Measurements from ENCODE around the gene NEAT1.

Gene NEAT1

GRCh38 chr11:65390099-65390941 is 32.3 kb upstream of the NEAT1 start:
- no peaks in the 10 kb centered on the region for H3K27me3 ChIP-seq (ENCODE audit: control insufficient read depth in 1 of 2, insufficient read depth in 2 of 2, low read length in 2 of 2)
- no peaks in the 10 kb centered on the region for H3K9me3 ChIP-seq (ENCODE audit: control insufficient read depth in 1 of 2, low read length in 2 of 2)
- no peak overlapping the region for H3K4me3 ChIP-seq (ENCODE audit: low read depth in 1 of 2, low read length in 2 of 2)
- peaks cover 25 to 45% of the 10 kb centered on the region in 2 donors for H3K4me1 ChIP-seq (ENCODE audit: control insufficient read depth in 1 of 2, insufficient read depth in 2 of 2, low read length in 2 of 2)
- peak overlapping the region in 1 of 2 donors; percentile 21 for H3K9ac ChIP-seq (ENCODE audit: low read depth in 1 of 2, low read length in 2 of 2)
- H3K36me3 ChIP-seq (ENCODE audit: control insufficient read depth in 1 of 2, insufficient read depth in 2 of 2, low read length in 2 of 2): peaks cover 4 to 46% of the 10 kb centered on the region in 2 donors
- peak overlapping the region; percentile 25 for H3K27ac ChIP-seq (ENCODE audit: low read depth, low read length)

GRCh38 chr11:65390996-65391395 is 31.6 kb upstream of the NEAT1 start:
- H3K36me3 ChIP-seq (ENCODE audit: control insufficient read depth in 1 of 2, insufficient read depth in 2 of 2, low read length in 2 of 2): peaks cover 9 to 53% of the 10 kb centered on the region in 2 donors
- peak overlapping the region in 1 of 2 donors; percentile 21 for H3K9ac ChIP-seq (ENCODE audit: low read depth in 1 of 2, low read length in 2 of 2)
- no peaks in the 10 kb centered on the region for H3K27me3 ChIP-seq (ENCODE audit: control insufficient read depth in 1 of 2, insufficient read depth in 2 of 2, low read length in 2 of 2)
- H3K4me3 ChIP-seq (ENCODE audit: low read depth in 1 of 2, low read length in 2 of 2): peak overlapping the region in 1 of 2 donors; percentile 3
- H3K9me3 ChIP-seq (ENCODE audit: control insufficient read depth in 1 of 2, low read length in 2 of 2): no peaks in the 10 kb centered on the region
- peaks cover 23 to 43% of the 10 kb centered on the region in 2 donors for H3K4me1 ChIP-seq (ENCODE audit: control insufficient read depth in 1 of 2, insufficient read depth in 2 of 2, low read length in 2 of 2)
- H3K27ac ChIP-seq (ENCODE audit: low read depth, low read length): peak overlapping the region; percentile 25

- H3K36me3 ChIP-seq (ENCODE audit: control insufficient read depth in 1 of 2, insufficient read depth in 2 of 2, low read length in 2 of 2): peaks cover 13 to 65% of the 10 kb centered on the region in 2 donors
- H3K9ac ChIP-seq (ENCODE audit: low read depth in 1 of 2, low read length in 2 of 2): no peak overlapping the region
- no peak overlapping the region for H3K27ac ChIP-seq (ENCODE audit: low read depth, low read length)
- no peak overlapping the region for H3K4me3 ChIP-seq (ENCODE audit: low read depth in 1 of 2, low read length in 2 of 2)
- H3K27me3 ChIP-seq (ENCODE audit: control insufficient read depth in 1 of 2, insufficient read depth in 2 of 2, low read length in 2 of 2): no peaks in the 10 kb centered on the region
- H3K4me1 ChIP-seq (ENCODE audit: control insufficient read depth in 1 of 2, insufficient read depth in 2 of 2, low read length in 2 of 2): peaks cover 21 to 35% of the 10 kb centered on the region in 2 donors
- no peaks in the 10 kb centered on the region for H3K9me3 ChIP-seq (ENCODE audit: control insufficient read depth in 1 of 2, low read length in 2 of 2)
These were observed 30.3 kb upstream of the NEAT1 start for GRCh38 chr11:65392186-65392829.

- H3K27ac ChIP-seq (ENCODE audit: low read depth, low read length): no peak overlapping the region
These were observed 29.7 kb upstream of the NEAT1 start for GRCh38 chr11:65392899-65393298.

GRCh38 chr11:65393513-65394079 is 29.0 kb upstream of the NEAT1 start:
- H3K9ac ChIP-seq (ENCODE audit: low read depth in 1 of 2, low read length in 2 of 2): no peak overlapping the region

More at GRCh38 chr11:65392899-65393298, 29.7 kb upstream of the NEAT1 start:
- Histone ChIP-seq H3K27me3 (ENCODE audit: control insufficient read depth in 1 of 2, insufficient read depth in 2 of 2, low read length in 2 of 2) (no peaks in the 10 kb centered on the region), H3K9me3 (ENCODE audit: control insufficient read depth in 1 of 2, low read length in 2 of 2) (no peaks in the 10 kb centered on the region), H3K4me3 (ENCODE audit: low read depth in 1 of 2, low read length in 2 of 2) (no peak overlapping the region), H3K4me1 (ENCODE audit: control insufficient read depth in 1 of 2, insufficient read depth in 2 of 2, low read length in 2 of 2) (peaks cover 18 to 30% of the 10 kb centered on the region in 2 donors), H3K9ac (ENCODE audit: low read depth in 1 of 2, low read length in 2 of 2) (no peak overlapping the region), H3K36me3 (ENCODE audit: control insufficient read depth in 1 of 2, insufficient read depth in 2 of 2, low read length in 2 of 2) (peaks cover 15 to 69% of the 10 kb centered on the region in 2 donors)

GRCh38 chr11:65394125-65394536 is 28.5 kb upstream of the NEAT1 start:
- no peaks in the 10 kb centered on the region for H3K9me3 ChIP-seq (ENCODE audit: control insufficient read depth in 1 of 2, low read length in 2 of 2)
- peaks cover 15 to 76% of the 10 kb centered on the region in 2 donors for H3K36me3 ChIP-seq (ENCODE audit: control insufficient read depth in 1 of 2, insufficient read depth in 2 of 2, low read length in 2 of 2)
- H3K27ac ChIP-seq (ENCODE audit: low read depth, low read length): no peak overlapping the region
- no peaks in the 10 kb centered on the region for H3K27me3 ChIP-seq (ENCODE audit: control insufficient read depth in 1 of 2, insufficient read depth in 2 of 2, low read length in 2 of 2)
- H3K4me3 ChIP-seq (ENCODE audit: low read depth in 1 of 2, low read length in 2 of 2): no peak overlapping the region
- peaks cover 6 to 17% of the 10 kb centered on the region in 2 donors for H3K4me1 ChIP-seq (ENCODE audit: control insufficient read depth in 1 of 2, insufficient read depth in 2 of 2, low read length in 2 of 2)
- H3K9ac ChIP-seq (ENCODE audit: low read depth in 1 of 2, low read length in 2 of 2): no peak overlapping the region

More at GRCh38 chr11:65393513-65394079, 29.0 kb upstream of the NEAT1 start:
- Histone ChIP-seq H3K9me3 (ENCODE audit: control insufficient read depth in 1 of 2, low read length in 2 of 2) (no peaks in the 10 kb centered on the region), H3K36me3 (ENCODE audit: control insufficient read depth in 1 of 2, insufficient read depth in 2 of 2, low read length in 2 of 2) (peaks cover 15 to 76% of the 10 kb centered on the region in 2 donors), H3K4me3 (ENCODE audit: low read depth in 1 of 2, low read length in 2 of 2) (no peak overlapping the region), H3K4me1 (ENCODE audit: control insufficient read depth in 1 of 2, insufficient read depth in 2 of 2, low read length in 2 of 2) (peaks cover 11 to 23% of the 10 kb centered on the region in 2 donors), H3K27me3 (ENCODE audit: control insufficient read depth in 1 of 2, insufficient read depth in 2 of 2, low read length in 2 of 2) (no peaks in the 10 kb centered on the region), H3K27ac (ENCODE audit: low read depth, low read length) (no peak overlapping the region)

GRCh38 chr11:65395961-65396530 is 26.6 kb upstream of the NEAT1 start:
- no peak overlapping the region for H3K9ac ChIP-seq (ENCODE audit: low read depth in 1 of 2, low read length in 2 of 2)
- H3K27ac ChIP-seq (ENCODE audit: low read depth, low read length): no peak overlapping the region
- H3K4me1 ChIP-seq (ENCODE audit: control insufficient read depth in 1 of 2, insufficient read depth in 2 of 2, low read length in 2 of 2): peaks cover 11% of the 10 kb centered on the region in 2 donors
- no peak overlapping the region for H3K4me3 ChIP-seq (ENCODE audit: low read depth in 1 of 2, low read length in 2 of 2)
- peaks cover 30 to 86% of the 10 kb centered on the region in 2 donors for H3K36me3 ChIP-seq (ENCODE audit: control insufficient read depth in 1 of 2, insufficient read depth in 2 of 2, low read length in 2 of 2)
- H3K9me3 ChIP-seq (ENCODE audit: control insufficient read depth in 1 of 2, low read length in 2 of 2): no peaks in the 10 kb centered on the region
- no peaks in the 10 kb centered on the region for H3K27me3 ChIP-seq (ENCODE audit: control insufficient read depth in 1 of 2, insufficient read depth in 2 of 2, low read length in 2 of 2)

- H3K9ac ChIP-seq (ENCODE audit: low read depth in 1 of 2, low read length in 2 of 2): no peak overlapping the region
- H3K9me3 ChIP-seq (ENCODE audit: control insufficient read depth in 1 of 2, low read length in 2 of 2): no peaks in the 10 kb centered on the region
- H3K27me3 ChIP-seq (ENCODE audit: control insufficient read depth in 1 of 2, insufficient read depth in 2 of 2, low read length in 2 of 2): no peaks in the 10 kb centered on the region
- peaks cover 13 to 14% of the 10 kb centered on the region in 2 donors for H3K4me1 ChIP-seq (ENCODE audit: control insufficient read depth in 1 of 2, insufficient read depth in 2 of 2, low read length in 2 of 2)
- no peak overlapping the region for H3K4me3 ChIP-seq (ENCODE audit: low read depth in 1 of 2, low read length in 2 of 2)
- H3K27ac ChIP-seq (ENCODE audit: low read depth, low read length): no peak overlapping the region
- H3K36me3 ChIP-seq (ENCODE audit: control insufficient read depth in 1 of 2, insufficient read depth in 2 of 2, low read length in 2 of 2): peaks cover 30 to 79% of the 10 kb centered on the region in 2 donors
These were observed 25.5 kb upstream of the NEAT1 start for GRCh38 chr11:65396769-65397745.

- no peaks in the 10 kb centered on the region for H3K9me3 ChIP-seq (ENCODE audit: control insufficient read depth in 1 of 2, low read length in 2 of 2)
- H3K36me3 ChIP-seq (ENCODE audit: control insufficient read depth in 1 of 2, insufficient read depth in 2 of 2, low read length in 2 of 2): peaks cover 30 to 68% of the 10 kb centered on the region in 2 donors
- H3K4me3 ChIP-seq (ENCODE audit: low read depth in 1 of 2, low read length in 2 of 2): no peak overlapping the region
- H3K27me3 ChIP-seq (ENCODE audit: control insufficient read depth in 1 of 2, insufficient read depth in 2 of 2, low read length in 2 of 2): no peaks in the 10 kb centered on the region
- no peak overlapping the region for H3K27ac ChIP-seq (ENCODE audit: low read depth, low read length)
- H3K4me1 ChIP-seq (ENCODE audit: control insufficient read depth in 1 of 2, insufficient read depth in 2 of 2, low read length in 2 of 2): peaks cover 14 to 15% of the 10 kb centered on the region in 2 donors
- no peak overlapping the region for H3K9ac ChIP-seq (ENCODE audit: low read depth in 1 of 2, low read length in 2 of 2)
These were observed 24.2 kb upstream of the NEAT1 start for GRCh38 chr11:65398362-65398910.
